OCI-LY3 (cell line): ENCODE results near the gene TLE5.

Source experiments
- EZH2phosphoT487 ChIP-seq: fragments of 200-600 bp; shearing (Covaris generic); IDR thresholded peaks from 2 replicates; pipeline ENCODE4 v1.6.1; 2018; ENCODE audit warnings: antibody characterized with exemption, mixed run types, low read depth
- TF ChIP-seq, protein P1 (sequence below): fragments of 200-600, 300-600 bp; sonication (generic); IDR thresholded peaks from 2 replicates; pipeline ENCODE4 v1.5.1; 2014; ENCODE audit warnings: antibody characterized with exemption, low read length, low read depth

DNA sequence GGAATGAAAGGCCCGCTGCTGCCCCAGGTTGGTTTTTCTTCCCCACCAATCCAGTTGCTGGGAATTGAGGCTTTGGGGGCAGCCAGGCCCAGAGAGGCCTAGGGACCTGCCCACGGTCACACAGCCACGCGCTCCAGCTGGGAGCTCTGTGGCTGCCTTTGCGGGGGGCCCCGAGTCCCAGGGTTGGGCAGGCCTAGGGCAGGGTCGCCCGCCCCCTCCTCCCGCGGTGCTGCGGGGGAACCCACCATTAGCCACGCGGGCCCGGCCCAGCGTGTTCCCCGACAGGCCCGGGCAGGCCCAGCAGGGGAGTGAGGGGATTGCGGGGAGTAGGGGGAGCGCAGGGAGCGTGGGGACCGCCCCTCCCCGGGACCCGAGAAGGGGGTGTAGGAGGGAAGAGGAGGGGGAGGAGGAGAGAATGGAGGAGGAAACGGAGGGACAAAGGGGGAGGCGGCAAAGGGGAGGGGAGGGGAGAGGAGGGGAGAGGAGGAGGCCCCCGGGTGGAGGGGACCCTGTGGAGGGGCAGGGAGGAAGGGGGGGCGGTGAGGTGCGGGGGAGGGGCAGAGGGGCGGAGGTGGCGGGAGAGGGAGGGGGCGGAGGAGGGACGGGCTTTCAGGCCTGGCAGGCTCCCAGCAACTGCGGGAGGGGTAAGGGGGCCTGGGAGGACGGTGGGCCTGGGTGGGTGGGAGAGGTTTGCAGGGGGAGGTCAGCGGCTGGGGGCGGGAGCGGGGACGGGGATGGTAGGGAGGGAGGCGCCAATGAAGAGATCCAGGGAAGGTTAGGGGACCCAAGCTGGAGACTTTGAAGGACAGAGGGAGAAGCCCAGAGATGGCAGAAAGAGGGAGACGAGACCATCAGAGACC is 20.3 kb downstream of the TLE5 start:
- TF ChIP-seq, protein P1, sequence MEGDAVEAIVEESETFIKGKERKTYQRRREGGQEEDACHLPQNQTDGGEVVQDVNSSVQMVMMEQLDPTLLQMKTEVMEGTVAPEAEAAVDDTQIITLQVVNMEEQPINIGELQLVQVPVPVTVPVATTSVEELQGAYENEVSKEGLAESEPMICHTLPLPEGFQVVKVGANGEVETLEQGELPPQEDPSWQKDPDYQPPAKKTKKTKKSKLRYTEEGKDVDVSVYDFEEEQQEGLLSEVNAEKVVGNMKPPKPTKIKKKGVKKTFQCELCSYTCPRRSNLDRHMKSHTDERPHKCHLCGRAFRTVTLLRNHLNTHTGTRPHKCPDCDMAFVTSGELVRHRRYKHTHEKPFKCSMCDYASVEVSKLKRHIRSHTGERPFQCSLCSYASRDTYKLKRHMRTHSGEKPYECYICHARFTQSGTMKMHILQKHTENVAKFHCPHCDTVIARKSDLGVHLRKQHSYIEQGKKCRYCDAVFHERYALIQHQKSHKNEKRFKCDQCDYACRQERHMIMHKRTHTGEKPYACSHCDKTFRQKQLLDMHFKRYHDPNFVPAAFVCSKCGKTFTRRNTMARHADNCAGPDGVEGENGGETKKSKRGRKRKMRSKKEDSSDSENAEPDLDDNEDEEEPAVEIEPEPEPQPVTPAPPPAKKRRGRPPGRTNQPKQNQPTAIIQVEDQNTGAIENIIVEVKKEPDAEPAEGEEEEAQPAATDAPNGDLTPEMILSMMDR = no peak
- TF ChIP-seq EZH2phosphoT487 = no peak
